Measurements from ENCODE around the gene MATCAP1.

MATCAP1 gene

GRCh38 chr16:67207249-67208091, 23.7 kb upstream of the MATCAP1 start:
- no peak for DNase-seq

DNA sequence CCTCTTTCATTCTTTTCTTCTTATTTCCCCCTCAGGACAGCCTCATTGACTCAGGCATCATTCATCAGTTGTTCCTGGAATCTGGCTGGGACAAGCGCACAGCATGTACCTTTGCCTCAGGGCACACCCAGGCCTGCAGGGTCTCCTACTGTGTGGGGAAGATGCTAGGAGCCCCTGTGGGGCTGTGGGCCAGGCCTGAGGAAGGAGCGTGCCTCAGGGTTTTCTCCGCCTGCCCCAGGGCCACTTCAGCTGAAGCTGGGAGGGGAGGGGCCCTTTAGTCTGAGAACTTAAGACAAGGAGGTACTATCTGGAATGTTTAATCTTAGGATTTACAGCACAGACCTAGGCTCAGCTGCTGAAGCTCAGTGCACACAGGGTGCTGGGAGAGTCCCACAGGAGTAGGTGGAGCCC, 23.1 kb upstream of the MATCAP1 start:
- no peak for DNase-seq

DNA sequence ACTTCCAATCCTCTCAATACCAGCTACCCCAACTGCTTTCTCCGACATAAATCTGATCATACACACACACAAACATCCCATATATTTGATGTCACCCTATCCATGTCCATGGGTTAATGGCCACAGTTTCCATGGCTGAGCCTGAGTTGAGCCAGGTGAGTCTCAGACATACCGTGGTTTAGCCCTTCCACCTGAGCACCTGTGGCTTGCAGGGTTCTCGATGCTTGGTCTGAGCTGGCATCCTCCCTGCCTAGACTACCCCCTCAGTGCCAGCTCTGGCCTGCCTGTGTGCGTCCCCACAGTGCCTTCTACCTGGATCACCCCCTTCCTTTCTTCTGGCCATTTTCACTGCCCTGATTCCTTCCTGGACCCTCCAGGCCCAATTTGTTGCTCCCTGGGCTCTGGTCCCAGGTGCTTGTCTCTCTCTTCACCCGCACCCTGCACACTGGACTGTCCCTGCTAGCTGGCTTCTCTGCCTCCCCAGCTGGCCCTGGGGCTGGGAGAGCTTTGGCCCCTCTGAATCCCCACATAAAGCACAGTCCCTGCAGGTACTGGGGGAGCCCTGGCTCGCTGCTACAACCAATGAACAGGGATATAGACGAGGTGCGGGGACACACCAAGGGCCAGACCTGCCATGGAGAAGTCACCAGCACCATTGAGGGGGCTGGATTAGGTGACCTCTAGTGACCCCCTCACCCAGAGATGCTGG, 22.5 kb upstream of the MATCAP1 start:
- DNase-seq, result no peak

DNA sequence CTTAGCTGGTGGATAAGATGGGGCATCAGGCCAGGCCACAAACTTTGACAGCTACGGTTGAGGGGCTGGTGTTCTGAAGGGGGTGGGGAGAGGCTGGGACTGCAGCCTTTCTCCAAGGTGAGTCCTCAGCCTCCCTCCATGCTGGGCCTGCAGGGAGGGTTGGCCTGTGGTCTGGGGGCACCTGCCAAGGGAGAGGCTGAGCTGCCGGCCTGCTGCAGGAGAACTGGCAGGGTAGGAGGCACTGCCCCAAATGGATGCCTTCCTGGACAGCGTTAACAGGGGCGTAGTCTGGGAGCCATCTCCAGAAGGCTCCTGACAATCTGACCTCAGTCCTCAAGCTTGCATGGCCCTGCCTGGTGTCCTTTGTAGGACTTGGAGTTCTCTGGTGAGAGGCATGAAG, 20.3 kb upstream of the MATCAP1 start:
- no peak for DNase-seq

DNA sequence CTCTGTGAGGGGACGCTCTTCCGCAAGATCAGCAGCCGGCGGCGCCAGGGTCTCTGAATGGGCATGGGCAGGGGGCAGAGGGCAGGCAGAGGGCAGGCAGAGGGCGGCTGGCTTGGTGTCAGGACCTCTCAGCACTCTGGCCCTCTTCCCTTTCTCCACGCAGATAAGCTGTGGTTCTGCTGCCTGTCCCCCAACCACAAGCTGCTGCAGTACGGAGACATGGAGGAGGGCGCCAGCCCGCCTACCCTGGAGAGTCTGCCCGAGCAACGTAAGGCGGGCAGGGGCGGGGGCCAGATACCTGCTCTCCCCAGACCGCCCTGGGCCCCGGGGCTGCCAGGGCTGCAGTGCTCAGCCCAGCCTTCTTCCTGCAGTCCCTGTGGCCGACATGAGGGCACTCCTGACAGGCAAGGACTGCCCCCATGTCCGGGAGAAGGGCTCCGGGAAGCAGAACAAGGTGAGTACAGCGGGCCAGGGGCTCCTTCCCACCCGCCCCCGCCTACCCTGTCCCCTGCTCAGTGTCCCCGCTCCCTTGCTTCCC, 19.3 kb upstream of the MATCAP1 start:
- no peak for DNase-seq

GRCh38 chr16:67202426-67202825, 18.7 kb upstream of the MATCAP1 start:
- no peak for DNase-seq

DNA sequence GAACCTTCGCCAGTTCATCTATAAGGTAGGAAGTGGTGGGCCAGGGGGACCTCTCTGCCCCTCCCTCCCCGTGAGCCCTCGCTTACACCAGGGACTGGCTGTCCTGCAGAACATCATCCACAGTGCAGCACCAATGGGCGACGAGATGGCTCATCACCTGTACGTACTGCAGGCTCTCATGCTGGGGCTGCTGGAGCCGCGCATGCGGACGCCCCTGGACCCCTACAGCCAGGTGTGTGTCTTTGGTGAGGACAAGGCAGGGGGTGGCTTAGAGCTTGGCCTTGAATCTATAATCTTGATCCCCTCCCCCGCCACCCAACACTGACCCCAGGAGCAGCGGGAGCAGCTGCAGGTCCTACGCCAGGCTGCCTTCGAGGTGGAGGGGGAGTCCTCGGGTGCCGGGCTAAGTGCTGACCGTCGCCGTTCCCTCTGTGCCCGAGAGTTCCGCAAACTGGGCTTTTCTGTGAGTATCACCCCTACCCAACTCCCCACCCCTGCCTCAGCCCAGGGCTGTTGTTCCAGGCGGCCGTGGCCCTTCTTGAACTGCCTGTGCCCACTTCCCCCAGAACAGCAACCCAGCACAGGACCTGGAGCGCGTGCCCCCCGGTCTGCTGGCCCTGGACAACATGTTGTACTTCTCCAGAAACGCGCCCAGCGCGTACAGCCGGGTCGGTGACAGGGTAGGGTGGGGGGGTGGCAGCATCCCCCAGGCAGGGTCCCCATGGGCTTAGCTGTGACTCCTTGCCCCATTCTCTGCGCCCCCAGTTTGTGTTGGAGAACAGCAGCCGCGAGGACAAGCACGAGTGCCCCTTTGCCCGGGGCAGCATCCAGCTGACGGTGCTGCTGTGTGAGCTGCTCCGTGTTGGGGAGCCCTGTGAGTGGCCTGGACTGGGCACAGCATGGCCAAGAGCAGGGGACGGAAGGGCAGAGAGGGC, 17.9 kb upstream of the MATCAP1 start:
- DNase-seq, result no peak

DNA sequence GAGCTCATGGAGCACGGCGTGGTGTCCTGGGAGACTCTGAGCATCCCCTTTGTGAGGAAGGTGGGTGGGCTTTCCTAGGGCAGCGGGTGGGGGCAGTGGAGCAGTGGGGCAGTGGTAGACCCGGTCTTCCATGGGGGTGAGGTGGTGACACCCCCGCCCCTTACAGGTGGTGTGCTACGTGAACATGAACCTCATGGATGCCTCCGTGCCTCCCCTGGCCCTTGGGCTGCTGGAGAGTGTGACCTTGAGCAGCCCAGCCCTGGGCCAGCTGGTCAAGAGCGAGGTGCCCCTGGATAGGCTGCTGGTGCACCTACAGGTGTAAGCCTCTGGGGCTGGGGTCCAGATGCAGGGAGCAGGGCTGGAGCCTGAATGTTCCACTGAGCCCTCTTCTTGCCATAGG, 16.7 kb upstream of the MATCAP1 start:
- DNase-seq, result no peak

- no peak for DNase-seq
Observed at GRCh38 chr16:67199808-67200198, 16.0 kb upstream of the MATCAP1 start.

GRCh38 chr16:67199011-67199807, 15.4 kb upstream of the MATCAP1 start, which contains the start of gene ELMO3:
Gene ELMO3 (plus strand): TSS chr16:67199131. CDS start chr16:67199327, 196 bp downstream.
- DNase-seq, result peak; percentile 24

GRCh38 chr16:67198238-67198734, 14.5 kb upstream of the MATCAP1 start:
- DNase-seq, result peak; percentile 46

DNA sequence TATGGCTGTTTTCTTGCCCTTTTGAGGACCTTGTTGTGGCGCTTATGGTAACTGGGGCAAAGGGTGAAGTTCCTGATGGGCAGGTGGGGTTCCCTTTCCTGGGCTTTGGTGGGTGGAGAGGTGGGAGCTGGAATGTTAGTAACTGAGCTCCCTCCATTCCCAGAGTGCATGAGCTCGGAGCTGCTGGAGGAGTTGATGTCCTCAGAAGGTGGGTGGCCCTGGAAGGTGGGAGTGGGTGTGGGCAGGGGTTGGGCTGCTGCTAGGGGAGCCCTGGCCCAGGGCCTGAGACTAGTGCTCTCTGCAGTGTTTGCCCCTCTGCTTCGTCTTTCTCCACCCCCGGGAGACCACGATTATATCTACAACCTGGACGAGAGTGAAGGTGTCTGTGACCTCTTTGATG, 13.9 kb upstream of the MATCAP1 start:
- DNase-seq, result no peak

GRCh38 chr16:67196881-67197280, 13.1 kb upstream of the MATCAP1 start:
- no peak for DNase-seq

DNA sequence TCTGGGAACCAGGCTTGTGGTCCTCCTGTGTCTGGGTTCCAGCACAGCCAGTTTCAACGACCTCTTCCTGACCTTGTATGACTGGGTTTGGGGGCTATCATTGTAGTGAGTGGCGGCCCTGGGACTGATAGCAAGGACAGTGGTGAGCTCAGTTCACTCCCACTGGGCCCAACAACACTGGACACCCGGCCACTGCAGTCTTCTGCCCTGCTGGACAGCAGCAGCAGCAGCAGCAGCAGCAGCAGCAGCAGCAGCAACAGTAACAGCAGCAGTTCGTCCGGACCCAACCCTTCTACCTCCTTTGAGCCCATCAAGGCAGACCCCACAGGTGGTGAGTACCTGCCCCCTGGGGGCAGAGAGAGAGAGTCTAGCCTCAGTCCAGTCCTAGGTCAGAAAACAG, 11.9 kb upstream of the MATCAP1 start:
- no peak for DNase-seq

DNA sequence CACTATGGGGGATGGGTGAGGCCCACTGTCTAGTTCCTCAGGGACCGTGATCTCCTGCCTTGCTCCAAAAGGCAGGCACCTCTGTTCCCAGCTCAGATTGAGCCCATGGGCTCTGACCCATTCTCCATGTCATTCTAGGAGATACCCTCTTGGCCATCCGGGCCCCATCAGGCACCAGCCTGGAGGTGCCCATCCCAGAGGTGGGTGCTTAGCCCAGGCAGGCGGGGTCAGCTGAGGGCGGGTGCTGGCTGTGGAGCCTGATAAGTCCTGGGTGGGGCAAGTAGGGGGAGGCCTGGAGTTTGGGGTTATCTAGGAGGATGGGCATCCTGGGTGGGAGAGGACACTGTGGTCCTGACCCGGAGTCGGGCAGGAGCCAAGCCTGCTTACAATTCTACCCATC, 10.5 kb upstream of the MATCAP1 start:
- DNase-seq, result no peak

DNA sequence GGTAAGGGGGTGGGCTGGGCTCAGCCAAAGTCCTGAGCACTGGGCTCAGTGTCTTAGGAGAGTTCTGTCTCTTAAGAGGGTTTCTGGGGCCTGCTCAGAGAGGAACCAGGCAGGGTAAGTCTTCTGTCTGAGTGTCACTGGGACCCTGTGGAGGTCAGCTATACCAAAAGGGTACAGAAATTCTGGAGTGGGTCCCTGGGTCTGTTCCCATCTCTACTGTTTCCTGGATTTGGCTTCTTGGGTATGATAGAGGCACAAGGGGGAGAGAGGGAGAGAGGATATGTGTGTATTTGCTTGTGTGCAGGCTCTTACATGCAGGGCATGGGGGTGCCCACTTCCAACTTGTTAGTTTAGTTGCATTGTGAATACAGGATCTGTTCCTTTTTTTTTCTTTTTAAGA, 9.8 kb upstream of the MATCAP1 start:
- DNase-seq, result no peak

GRCh38 chr16:67192781-67193361, 9.1 kb upstream of the MATCAP1 start:
- no peak for DNase-seq

- peak; percentile 85 for DNase-seq
Observed at GRCh38 chr16:67191995-67192681, 8.4 kb upstream of the MATCAP1 start, which contains the start of gene E2F4. Gene E2F4 (plus strand): TSS chr16:67192155. CDS start chr16:67192228, 73 bp downstream.

DNA sequence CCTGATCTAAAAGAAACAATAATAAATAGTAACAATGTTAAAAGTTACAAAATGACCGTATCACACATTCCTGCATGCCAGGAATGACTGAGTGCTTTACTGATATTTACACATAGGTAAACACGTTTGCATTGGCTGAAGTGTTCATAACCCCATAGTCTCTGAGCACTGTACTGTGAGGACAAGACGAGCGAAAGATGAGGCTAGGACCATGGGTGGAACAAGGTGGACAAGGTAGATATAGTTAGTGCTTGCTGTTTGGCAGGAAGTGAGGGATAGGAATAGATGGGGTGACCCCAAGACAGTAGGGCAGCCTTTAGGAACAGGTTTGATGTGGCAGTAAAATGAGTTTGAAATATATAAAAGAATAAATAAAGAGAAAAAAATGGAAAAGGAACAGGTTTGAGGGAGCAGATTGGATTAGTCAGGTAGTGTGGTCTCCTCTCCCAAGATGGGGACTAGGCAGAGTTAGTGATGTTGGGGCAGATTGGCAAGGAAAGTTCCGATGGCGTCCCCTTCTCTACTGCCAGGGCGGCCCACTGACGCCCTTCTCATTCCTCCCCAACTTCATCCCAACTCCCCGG, 7.7 kb upstream of the MATCAP1 start:
- no peak for DNase-seq
